ENCODE results near the gene VPS16.

GRCh38 chr20:2865101-2865500, 24.6 kb downstream of the VPS16 start:
- TF ChIP-seq CTCF (IDR thresholded peaks at IDR 0.05) (no peak), POLR2A (IDR thresholded peaks at IDR 0.05) (no peak)
